ENCODE results near the gene KCTD8. TPM values are rescaled to one million over a fixed set of nuclear protein-coding genes. Genes with fewer than 3 reads are reported as not detected.

KCTD8 gene
- total and polyA plus RNA-seq, 2 donors (not counting 3 experiments of a cell fraction or from before 2014, with no cell fraction given) = 0.36 to 0.80 TPM

- no peaks in the 10 kb centered on the region for H3K9me3 ChIP-seq (replicated peaks; ENCODE audit: control insufficient read depth, insufficient read depth, low read length)
- dilution Hi-C loops (cut with MboI; ENCODE audit: extremely low pct_ligation_motif_present, low sequenced_read_pairs) (no loop called here), intact Hi-C loops (cut with micrococcal nuclease) (no loop called here)
- no TSS peak for BruUV-seq (replicated peaks)
- no peak overlapping the region for H3K4me3 ChIP-seq (replicated peaks in 1 of 3; ENCODE audit: insufficient read depth in 1 of 3, low read depth in 1 of 3, low read length in 3 of 3)
- H3K9me1 ChIP-seq (replicated peaks; ENCODE audit: control insufficient read depth, extremely low read depth, insufficient read depth, low read length) = no peaks in the 10 kb centered on the region
- H3K36me3 ChIP-seq (ENCODE audit: control insufficient read depth in 2 of 2, extremely low read depth in 1 of 2, insufficient read depth in 2 of 2, low read length in 2 of 2) = no peaks in the 10 kb centered on the region
- ChIA-PET CTCF (no interaction called here), POLR2A (no interaction called here)
- H2AFZ ChIP-seq (ENCODE audit: low read depth, low read length) = no peak overlapping the region
- FAIRE-seq = no peak
- no peaks in the 10 kb centered on the region for H3K27me3 ChIP-seq (ENCODE audit: control insufficient read depth in 2 of 2, insufficient read depth in 2 of 2, low read length in 2 of 2)
- no peak for TF ChIP-seq FOS (IDR thresholded peaks at IDR 0.05; ENCODE audit: borderline replicate concordance, insufficient read depth, low read length)
- TF ChIP-seq EZH2 (IDR thresholded peaks at IDR 0.05; ENCODE audit: borderline replicate concordance, low read depth, low read length, severe bottlenecking) = no peak
- no peak for TF ChIP-seq MYC (IDR thresholded peaks at IDR 0.05; ENCODE audit: low read depth, low read length)
- TF ChIP-seq, protein P1, sequence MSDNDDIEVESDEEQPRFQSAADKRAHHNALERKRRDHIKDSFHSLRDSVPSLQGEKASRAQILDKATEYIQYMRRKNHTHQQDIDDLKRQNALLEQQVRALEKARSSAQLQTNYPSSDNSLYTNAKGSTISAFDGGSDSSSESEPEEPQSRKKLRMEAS (IDR thresholded peaks at IDR 0.05; ENCODE audit: insufficient read depth, insufficient read length) = no peak
- TF ChIP-seq JUN (IDR thresholded peaks at IDR 0.05; ENCODE audit: borderline replicate concordance, insufficient read depth, insufficient read length, low read depth) = no peak
- no peak for TF ChIP-seq GATA2 (IDR thresholded peaks at IDR 0.05; ENCODE audit: insufficient read depth, insufficient read length, low read depth, low read length)
- TF ChIP-seq, protein P2, sequence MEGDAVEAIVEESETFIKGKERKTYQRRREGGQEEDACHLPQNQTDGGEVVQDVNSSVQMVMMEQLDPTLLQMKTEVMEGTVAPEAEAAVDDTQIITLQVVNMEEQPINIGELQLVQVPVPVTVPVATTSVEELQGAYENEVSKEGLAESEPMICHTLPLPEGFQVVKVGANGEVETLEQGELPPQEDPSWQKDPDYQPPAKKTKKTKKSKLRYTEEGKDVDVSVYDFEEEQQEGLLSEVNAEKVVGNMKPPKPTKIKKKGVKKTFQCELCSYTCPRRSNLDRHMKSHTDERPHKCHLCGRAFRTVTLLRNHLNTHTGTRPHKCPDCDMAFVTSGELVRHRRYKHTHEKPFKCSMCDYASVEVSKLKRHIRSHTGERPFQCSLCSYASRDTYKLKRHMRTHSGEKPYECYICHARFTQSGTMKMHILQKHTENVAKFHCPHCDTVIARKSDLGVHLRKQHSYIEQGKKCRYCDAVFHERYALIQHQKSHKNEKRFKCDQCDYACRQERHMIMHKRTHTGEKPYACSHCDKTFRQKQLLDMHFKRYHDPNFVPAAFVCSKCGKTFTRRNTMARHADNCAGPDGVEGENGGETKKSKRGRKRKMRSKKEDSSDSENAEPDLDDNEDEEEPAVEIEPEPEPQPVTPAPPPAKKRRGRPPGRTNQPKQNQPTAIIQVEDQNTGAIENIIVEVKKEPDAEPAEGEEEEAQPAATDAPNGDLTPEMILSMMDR (IDR thresholded peaks at IDR 0.05; ENCODE audit: extremely low read depth in 1 of 2, insufficient read depth in 1 of 2, low read depth in 1 of 2, low read length in 2 of 2) = no peak
- TF ChIP-seq POLR2AphosphoS5 (IDR thresholded peaks at IDR 0.05; ENCODE audit: insufficient read depth, low read depth, low read length) = no peak
- TF ChIP-seq POLR2A (IDR thresholded peaks at IDR 0.05; ENCODE audit: low read depth, low read length) = no peak
- DNase-seq (ENCODE audit: low read depth, low spot score) = no peak
- H3K4me2 ChIP-seq (ENCODE audit: insufficient read depth, low read length) = no peak overlapping the region
- no peaks in the 10 kb centered on the region for H3K4me1 ChIP-seq (ENCODE audit: control insufficient read depth, extremely low read depth, insufficient read depth, low read length)
- H3K9ac ChIP-seq (replicated peaks; ENCODE audit: extremely low read depth, insufficient read depth, low read length) = no peak overlapping the region
- H3K79me2 ChIP-seq (ENCODE audit: control insufficient read depth, insufficient read depth, low read length) = no peaks in the 10 kb centered on the region
- no peak overlapping the region for H3K27ac ChIP-seq (ENCODE audit: insufficient read depth, low read depth, low read length)
- H4K20me1 ChIP-seq (replicated peaks; ENCODE audit: control insufficient read depth, extremely low read depth, insufficient read depth, low read length) = no peaks in the 10 kb centered on the region
Observed at GRCh38 chr4:44326741-44327140, 121.9 kb downstream of the KCTD8 start.
